Stomach (tissue), 19 donors: ENCODE measurements around the gene NDFIP1. TPM values are rescaled to one million over a fixed set of nuclear protein-coding genes. Genes with fewer than 3 reads are reported as not detected.

Source experiments
- DNase-seq, 2 donors: peaks; one replicate each; pipeline versions ENCODE4 v3.0.0 to v3.0.0-alpha.2; 2013 to 2019
- H3K27ac ChIP-seq, 5 donors: fragments of 200-600 bp in 4 of 5; sonication (generic) in 4 of 5; one replicate each; pipeline ENCODE4 v1.5.1; 2013 to 2019; ENCODE audit warnings: mild to moderate bottlenecking in 1 of 5, moderate library complexity in 1 of 5
- H3K27me3 ChIP-seq, 3 donors: fragments of 200-600 bp; sonication (generic); one replicate each; pipeline ENCODE4 v1.5.1; 2017 to 2019; ENCODE audit warnings: mixed run types in 1 of 3
- H3K36me3 ChIP-seq, 4 donors: fragments of 200-600 bp; sonication (generic); 1 replicate in 3 of 4; 2 replicates in 1 of 4; pipeline ENCODE4 v1.5.1; 2016 to 2019
- H3K4me1 ChIP-seq, 4 donors: fragments of 200-600 bp; sonication (generic); one replicate each; pipeline ENCODE4 v1.5.1; 2016 to 2019
- H3K4me3 ChIP-seq, 4 donors: fragments of 200-600 bp; sonication (generic) in 3 of 4; one replicate each; pipeline ENCODE4 v1.5.1; 2016 to 2019; ENCODE audit warnings: mild to moderate bottlenecking in 1 of 4
- H3K9me3 ChIP-seq, 4 donors: fragments of 200-600 bp; sonication (generic); one replicate each; pipeline ENCODE4 v1.5.1; 2016 to 2019
- CTCF ChIP-seq, 7 experiments: fragments of 450-650 bp in 4 of 7; fragments of 200-600 bp in 3 of 7; sonication (generic) in 3 of 7; IDR thresholded peaks; one replicate each; pipeline ENCODE4 v1.5.1; 2016 to 2019; ENCODE audit warnings: antibody characterized with exemption in 7 of 7, control low read depth in 2 of 7, mild to moderate bottlenecking in 1 of 7
- EP300 ChIP-seq: sonication (generic); formaldehyde crosslinking; IDR thresholded peaks from one replicate; pipeline ENCODE4 v1.6.1; 2017; ENCODE audit warnings: antibody characterized with exemption
- POLR2A ChIP-seq, 4 donors: fragments of 450-650 bp; IDR thresholded peaks; one replicate each; pipeline ENCODE4 v1.6.1; 2016; ENCODE audit warnings: antibody characterized with exemption in 4 of 4, control low read depth in 2 of 4, mild to moderate bottlenecking in 1 of 4, moderate library complexity in 1 of 4
- POLR2AphosphoS5 ChIP-seq, 3 donors: sonication (generic); formaldehyde crosslinking; IDR thresholded peaks; one replicate each; pipeline ENCODE4 v1.6.1; 2016; ENCODE audit warnings: antibody characterized with exemption in 3 of 3
- WGBS, 5 donors: extraction: QIAGEN DNeasy Blood & Tissue Kit in 3 of 5; methylation state at CpG; one replicate each; pipeline versions ENCODE4 v1.1.5 to v1.1.7; 2013 to 2018; 5-methylcytosine and 5-hydroxymethylcytosine counted together
- intact Hi-C: fragments of 100-400 bp; cut with DNase I; formaldehyde crosslinking; loops from one replicate; pipeline ENCODE4 v1.15.1; 2023; ENCODE audit warnings: low total_unique reads
- long read RNA-seq, 10 donors: transcript quantifications; one replicate each; lab custom pipeline, GENCODE V29; 2026
- polyA plus RNA-seq, 3 donors: library from polyadenylated mRNA; stranded (reverse); fragments of 200-250 nt; gene quantifications; one replicate each; pipeline ENCODE4 v1.2.3, GENCODE V29; 2013
- total RNA-seq, 5 donors: library from RNA; depleted of rRNA; stranded (reverse); fragments of >200 nt; gene quantifications; one replicate each; pipeline versions ENCODE4 v1.1.0 to v1.2.3, GENCODE V29; 2014 to 2016
- donor health status: healthy with polysubstance abuse.
- donor health status: Bipolar disorder and iron deficiency.
- donor health status: healthy.

The NDFIP1 gene
- total RNA-seq (100 to 1,000 TPM in 2 of 5 donors, 10 to 100 TPM in 3; 24.5 to 123 (median 42.6) TPM), polyA plus RNA-seq (10 to 100 TPM; 20.2 to 27.8 (median 25.3) TPM)
- long read RNA-seq, donor 1, transcript NDFIP1-201 (8 exons, 3,851 nt), result major isoform, 22 of 62 reads
- long read RNA-seq, donor 1, partial matches to known transcripts, result 38 of 62 reads
- long read RNA-seq, donor 1, other reads (novel, unspliced or antisense), result 0 of 62 reads
- long read RNA-seq, donor 2, full-length matches to known transcripts, result 44 of 85 reads
- long read RNA-seq, donor 2, partial matches to known transcripts, result 41 of 85 reads
- long read RNA-seq, donor 2, other reads (novel, unspliced or antisense), result 0 of 85 reads
- long read RNA-seq, donor 3, transcript NDFIP1-201 (8 exons, 3,851 nt), result major isoform, 18 of 50 reads
- long read RNA-seq, donor 3, partial matches to known transcripts, result 32 of 50 reads
- long read RNA-seq, donor 3, other reads (novel, unspliced or antisense), result 0 of 50 reads
- long read RNA-seq, donor 4, transcript NDFIP1-201 (8 exons, 3,851 nt), result major isoform, 9 of 9 reads
- long read RNA-seq, donor 4, partial matches to known transcripts, result 0 of 9 reads
- long read RNA-seq, donor 4, other reads (novel, unspliced or antisense), result 0 of 9 reads
- long read RNA-seq, donor 5, full-length matches to known transcripts, result 51 of 75 reads
- long read RNA-seq, donor 5, partial matches to known transcripts, result 24 of 75 reads
- long read RNA-seq, donor 5, other reads (novel, unspliced or antisense), result 0 of 75 reads
- long read RNA-seq, donor 6, full-length matches to known transcripts, result 110 of 239 reads
- long read RNA-seq, donor 6, partial matches to known transcripts, result 124 of 239 reads
- long read RNA-seq, donor 6, other reads (novel, unspliced or antisense), result 5 of 239 reads
- long read RNA-seq, donor 7, full-length matches to known transcripts, result 55 of 77 reads
- long read RNA-seq, donor 7, partial matches to known transcripts, result 22 of 77 reads
- long read RNA-seq, donor 7, other reads (novel, unspliced or antisense), result 0 of 77 reads
- long read RNA-seq, donor 8, full-length matches to known transcripts, result 34 of 72 reads
- long read RNA-seq, donor 8, partial matches to known transcripts, result 38 of 72 reads
- long read RNA-seq, donor 8, other reads (novel, unspliced or antisense), result 0 of 72 reads
- long read RNA-seq, donor 9, full-length matches to known transcripts, result 32 of 47 reads
- long read RNA-seq, donor 9, partial matches to known transcripts, result 15 of 47 reads
- long read RNA-seq, donor 9, other reads (novel, unspliced or antisense), result 0 of 47 reads
- long read RNA-seq, donor 10, full-length matches to known transcripts, result 21 of 31 reads
- long read RNA-seq, donor 10, partial matches to known transcripts, result 10 of 31 reads
- long read RNA-seq, donor 10, other reads (novel, unspliced or antisense), result 0 of 31 reads

- H3K4me1 ChIP-seq, result peaks cover 14 to 39% (median 27%) of the 10 kb centered on the region in 4 donors
- no peaks in the 10 kb centered on the region for H3K36me3 ChIP-seq
- H3K27ac ChIP-seq, result peak within 1 kb of the TSS; percentile 96 to 100 (median 99)
- intact Hi-C loops, result no loop called here
- no peaks in the 10 kb centered on the region for H3K9me3 ChIP-seq
- DNase-seq, result peak; percentile 89 to 96
- 1 to 3% (median 2%) methylated on average over 20 to 103 of the region's 103 CpGs for WGBS, 5 donors
- H3K4me3 ChIP-seq, result peak within 1 kb of the TSS; percentile 57 to 90 (median 82)
- peak; percentile 56 to 94 (median 93) for TF ChIP-seq POLR2AphosphoS5 (IDR thresholded peaks at IDR 0.05)
- TF ChIP-seq POLR2A (IDR thresholded peaks at IDR 0.05), result peak in 2 of 4 donors; percentile 24 to 59
- TF ChIP-seq EP300, result no peak
- peak in 1 of 7 experiments; percentile 12 for TF ChIP-seq CTCF (IDR thresholded peaks at IDR 0.05)
- H3K27me3 ChIP-seq, result no peaks in the 10 kb centered on the region
These were observed at the start of gene NDFIP1 for GRCh38 chr5:142108432-142109330. Gene NDFIP1, plus strand, starts transcription at chr5:142108779. Its CDS starts 196 bp downstream, at chr5:142108975.

- DNase-seq, result peak in 1 of 2 donors; percentile 20
- Histone ChIP-seq H3K27ac (no peak overlapping the region), H3K4me3 (no peak overlapping the region), H3K4me1 (peaks cover 12 to 41% (median 24%) of the 10 kb centered on the region in 4 donors), H3K36me3 (no peaks in the 10 kb centered on the region), H3K9me3 (no peaks in the 10 kb centered on the region), H3K27me3 (no peaks in the 10 kb centered on the region)
- WGBS, 5 donors, result 79 to 90% (median 86%) methylated on average over 1 of the region's 1 CpG
- TF ChIP-seq CTCF (IDR thresholded peaks at IDR 0.05), result no peak
- TF ChIP-seq POLR2A (IDR thresholded peaks at IDR 0.05), result no peak
- no peak for TF ChIP-seq EP300
- TF ChIP-seq POLR2AphosphoS5 (IDR thresholded peaks at IDR 0.05), result no peak
- intact Hi-C loops, result no loop called here
These were observed 49.2 kb upstream of the NDFIP1 start for GRCh38 chr5:142059304-142059940.

- peak overlapping the region in 2 of 5 donors; percentile 1 to 24 for H3K27ac ChIP-seq
- no peaks in the 10 kb centered on the region for H3K27me3 ChIP-seq
- peaks cover 12 to 25% (median 18%) of the 10 kb centered on the region in 4 donors for H3K4me1 ChIP-seq
- H3K4me3 ChIP-seq, result peak overlapping the region in 1 of 4 donors; percentile 18
- TF ChIP-seq POLR2A (IDR thresholded peaks at IDR 0.05), result no peak
- TF ChIP-seq EP300, result no peak
- TF ChIP-seq CTCF (IDR thresholded peaks at IDR 0.05), result no peak
- no peak for TF ChIP-seq POLR2AphosphoS5 (IDR thresholded peaks at IDR 0.05)
- intact Hi-C loops, result no loop called here
- WGBS, 5 donors, result 49 to 60% (median 57%) methylated on average over 4 of the region's 4 CpGs
- no peaks in the 10 kb centered on the region for H3K36me3 ChIP-seq
- DNase-seq, result no peak
- no peaks in the 10 kb centered on the region for H3K9me3 ChIP-seq
These were observed 45.2 kb upstream of the NDFIP1 start for GRCh38 chr5:142063376-142063775.
